Thyroid gland (tissue), 4 donors: ENCODE data around the gene SFT2D2.

Experiments used
- POLR2A ChIP-seq, 2 donors: fragments of 450-650 bp; IDR thresholded peaks; one replicate each; pipeline ENCODE4 v1.6.1; 2017; ENCODE audit warnings: antibody characterized with exemption in 2 of 2, mild to moderate bottlenecking in 2 of 2, moderate library complexity in 1 of 2
- TF ChIP-seq, protein P1 (sequence below), 6 experiments: fragments of 200-600 bp in 3 of 6; fragments of 450-650 bp in 3 of 6; sonication (generic) in 3 of 6; IDR thresholded peaks; one replicate each; pipeline ENCODE4 v1.5.1; 2016 to 2019; ENCODE audit warnings: antibody characterized with exemption in 6 of 6, mild to moderate bottlenecking in 2 of 6, inconsistent platforms in 1 of 6, moderate library complexity in 1 of 6

DNA sequence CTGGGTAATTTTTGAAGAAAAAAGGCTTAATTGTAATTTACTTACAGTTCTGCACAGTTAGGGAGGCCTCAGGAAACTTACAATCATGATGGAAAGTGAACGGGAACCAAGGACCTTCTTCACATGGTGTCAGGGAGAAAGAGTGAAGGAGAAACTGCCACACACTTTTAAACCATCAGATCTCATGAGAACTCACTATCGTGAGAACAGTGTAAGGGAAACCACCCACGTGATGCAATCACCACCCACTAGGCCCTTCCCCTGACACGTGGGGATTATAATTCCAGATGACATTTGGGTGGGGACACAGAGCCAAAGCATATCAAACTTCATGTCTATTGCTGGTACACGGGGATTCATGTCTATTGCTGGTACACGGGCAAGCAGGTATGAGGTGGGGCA is 5.3 kb upstream of the SFT2D2 start:
- TF ChIP-seq POLR2A (IDR thresholded peaks at IDR 0.05), result no peak
- TF ChIP-seq, protein P1, sequence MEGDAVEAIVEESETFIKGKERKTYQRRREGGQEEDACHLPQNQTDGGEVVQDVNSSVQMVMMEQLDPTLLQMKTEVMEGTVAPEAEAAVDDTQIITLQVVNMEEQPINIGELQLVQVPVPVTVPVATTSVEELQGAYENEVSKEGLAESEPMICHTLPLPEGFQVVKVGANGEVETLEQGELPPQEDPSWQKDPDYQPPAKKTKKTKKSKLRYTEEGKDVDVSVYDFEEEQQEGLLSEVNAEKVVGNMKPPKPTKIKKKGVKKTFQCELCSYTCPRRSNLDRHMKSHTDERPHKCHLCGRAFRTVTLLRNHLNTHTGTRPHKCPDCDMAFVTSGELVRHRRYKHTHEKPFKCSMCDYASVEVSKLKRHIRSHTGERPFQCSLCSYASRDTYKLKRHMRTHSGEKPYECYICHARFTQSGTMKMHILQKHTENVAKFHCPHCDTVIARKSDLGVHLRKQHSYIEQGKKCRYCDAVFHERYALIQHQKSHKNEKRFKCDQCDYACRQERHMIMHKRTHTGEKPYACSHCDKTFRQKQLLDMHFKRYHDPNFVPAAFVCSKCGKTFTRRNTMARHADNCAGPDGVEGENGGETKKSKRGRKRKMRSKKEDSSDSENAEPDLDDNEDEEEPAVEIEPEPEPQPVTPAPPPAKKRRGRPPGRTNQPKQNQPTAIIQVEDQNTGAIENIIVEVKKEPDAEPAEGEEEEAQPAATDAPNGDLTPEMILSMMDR (IDR thresholded peaks at IDR 0.05), result no peak
